CD4-positive, alpha-beta T cell (primary cell): ENCODE data around the gene RPS15. TPM values are rescaled to one million over a fixed set of nuclear protein-coding genes. Genes with fewer than 3 reads are reported as not detected.

Experiments
- ATAC-seq: fragments of 200-7000 bp; cut with Tn5 transposase; one replicate; pipeline ENCODE4 v1.10.0; 2022; ENCODE audit warnings: mild to moderate bottlenecking; ENCODE audit not compliant: poor library complexity
- CTCF ChIA-PET: fragments of 350-600 bp; sonication (Branson Sonifier 250); formaldehyde crosslinking; loops from one replicate; lab custom pipeline; 2021; ENCODE audit warnings: antibody characterized with exemption, inconsistent platforms; lab: Charles Lee
- POLR2A ChIA-PET: fragments of 350-600 bp; sonication (Branson Sonifier 250); formaldehyde crosslinking; loops from one replicate; lab custom pipeline; 2021; ENCODE audit warnings: antibody characterized with exemption, inconsistent platforms; lab: Charles Lee
- DNase-seq, 14 experiments: peaks; one replicate each; pipeline ENCODE4 v3.0.0-alpha.2; 2013 to 2020; ENCODE audit warnings: mixed read lengths in 2 of 14
- H3K27ac ChIP-seq, 2 donors: one replicate each; pipeline versions ENCODE4 v1.5.1 to v1.7.0; 2013; ENCODE audit warnings: low read length in 2 of 2, low read depth in 1 of 2, mild to moderate bottlenecking in 1 of 2
- H3K27me3 ChIP-seq, 2 experiments: 1 replicate in 1 of 2; 2 replicates in 1 of 2; pipeline versions ENCODE4 v1.6.1 to v1.7.0; 2013; ENCODE audit warnings: low read length in 2 of 2, control low read depth in 1 of 2, mild to moderate bottlenecking in 1 of 2, moderate library complexity in 1 of 2; ENCODE audit not compliant: insufficient read depth in 2 of 2, control insufficient read depth in 1 of 2
- H3K36me3 ChIP-seq: one replicate; pipeline ENCODE4 v1.6.1; 2013; ENCODE audit warnings: low read length, control low read depth; ENCODE audit not compliant: insufficient read depth
- H3K4me1 ChIP-seq: one replicate; pipeline ENCODE4 v1.6.1; 2013; ENCODE audit warnings: low read length, control low read depth; ENCODE audit not compliant: insufficient read depth
- H3K4me3 ChIP-seq: one replicate; pipeline ENCODE4 v1.5.1; 2013; ENCODE audit warnings: mild to moderate bottlenecking, low read length, moderate library complexity
- H3K9me3 ChIP-seq, 2 experiments: 1 replicate in 1 of 2; 2 replicates in 1 of 2; pipeline versions ENCODE4 v1.6.1 to v1.7.0; 2013; ENCODE audit warnings: low read length in 2 of 2, mild to moderate bottlenecking in 2 of 2, control low read depth in 1 of 2, moderate library complexity in 1 of 2; ENCODE audit not compliant: control insufficient read depth in 1 of 2, insufficient read depth in 1 of 2
- H3K27ac Mint-ChIP-seq: one replicate; pipeline ENCODE4 v1.8.0; 2020; ENCODE audit warnings: mixed read lengths
- H3K27me3 Mint-ChIP-seq: one replicate; pipeline ENCODE4 v1.8.0; 2021; ENCODE audit warnings: mixed read lengths
- H3K36me3 Mint-ChIP-seq: one replicate; pipeline ENCODE4 v1.8.0; 2021; ENCODE audit warnings: low read depth, mixed read lengths
- H3K4me1 Mint-ChIP-seq: one replicate; pipeline ENCODE4 v1.8.0; 2021; ENCODE audit warnings: low read depth, mixed read lengths
- H3K4me3 Mint-ChIP-seq: one replicate; pipeline ENCODE4 v1.8.0; 2020; ENCODE audit warnings: mild to moderate bottlenecking, mixed read lengths
- H3K9me3 Mint-ChIP-seq: one replicate; pipeline ENCODE4 v1.8.0; 2020; ENCODE audit warnings: mixed read lengths
- intact Hi-C, 2 experiments: fragments of 100-400 bp; cut with DNase I in 1 of 2; cut with micrococcal nuclease in 1 of 2; formaldehyde crosslinking; loops; one replicate each; pipeline versions ENCODE4 v1.15.1 to v1.9.0; 2023 to 2025; cut with DNase I, micrococcal nuclease
- total RNA-seq, 174 experiments: library from RNA in 2 of 174; stranded (reverse) in 2 of 174; gene quantifications; one replicate each; pipeline ENCODE4 v1.2.3 and lab custom pipeline; 2021 to 2026
- TF ChIP-seq, protein P1 (sequence below): fragments of 200-600 bp; IDR thresholded peaks from one replicate; pipeline ENCODE4 v1.8.0; 2022; ENCODE audit warnings: antibody characterized with exemption, mild to moderate bottlenecking

RPS15 gene
- total RNA-seq, 2 experiments from 2014 or later = 2,193 to 2,200 TPM

DNA sequence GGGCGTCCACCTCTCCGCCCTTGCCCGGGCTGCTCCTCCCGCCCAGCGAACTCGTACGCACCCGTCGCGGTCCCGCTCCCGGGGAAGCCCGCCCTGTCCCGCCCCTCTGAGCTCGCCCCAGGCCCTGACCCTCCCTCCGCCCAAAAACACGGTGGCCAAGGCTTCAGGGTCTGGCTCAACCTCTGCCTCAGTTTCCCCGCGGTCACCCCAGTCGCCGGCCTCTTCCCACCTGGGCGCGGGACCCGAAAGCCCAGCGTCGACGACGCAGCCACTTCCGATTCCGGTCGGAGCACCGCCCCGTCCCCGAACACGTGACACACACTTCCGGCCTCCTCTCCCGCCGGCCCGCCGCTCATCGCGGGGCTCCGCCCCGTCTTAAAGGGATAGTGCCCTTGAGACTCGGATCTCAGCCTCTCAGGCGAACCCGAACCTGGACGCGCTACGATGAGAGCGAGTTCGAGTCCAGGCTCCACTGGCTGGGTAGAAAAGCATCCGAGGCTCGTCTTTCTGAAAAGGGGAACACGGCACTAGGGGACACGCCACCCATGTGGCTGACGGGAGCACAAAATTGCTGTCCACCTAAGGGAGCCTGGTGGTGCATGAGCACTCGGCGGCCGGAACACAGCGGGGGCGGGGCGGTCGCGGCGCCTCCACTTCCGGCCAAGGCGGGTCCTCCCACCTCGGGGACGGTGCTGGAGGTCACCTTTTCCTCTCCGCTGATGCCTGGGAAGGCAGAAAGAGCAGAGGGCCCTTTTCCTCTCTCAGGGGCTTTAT, 40.9 kb downstream of the RPS15 start, which contains the start of gene C19orf25:
TSS of gene C19orf25 (minus strand) at position 282 of the 774 bp plus-strand sequence. CDS start 312 bp downstream, outside the sequence.
- ChIA-PET CTCF (no interaction called here), POLR2A (interaction anchor here (1.0 kb wide), 1 partner anchor 9 kb away, joined by 3 read pairs; no protein-coding TSS in a partner anchor)
- H3K27me3 Mint-ChIP-seq = no peaks in the 10 kb centered on the region
- peak within 1 kb of the TSS; percentile 96 for H3K4me3 Mint-ChIP-seq
- peaks cover 18% of the 10 kb centered on the region for H3K4me1 Mint-ChIP-seq
- Histone ChIP-seq H3K27me3 (no peaks in the 10 kb centered on the region), H3K9me3 (no peaks in the 10 kb centered on the region), H3K27ac (peak within 1 kb of the TSS; percentile 59 to 80), H3K4me3 (peak within 1 kb of the TSS; percentile 91), H3K36me3 (peaks cover 14% of the 10 kb centered on the region), H3K4me1 (peaks cover 23% of the 10 kb centered on the region)
- H3K36me3 Mint-ChIP-seq = peaks cover 11% of the 10 kb centered on the region
- TF ChIP-seq, protein P1, sequence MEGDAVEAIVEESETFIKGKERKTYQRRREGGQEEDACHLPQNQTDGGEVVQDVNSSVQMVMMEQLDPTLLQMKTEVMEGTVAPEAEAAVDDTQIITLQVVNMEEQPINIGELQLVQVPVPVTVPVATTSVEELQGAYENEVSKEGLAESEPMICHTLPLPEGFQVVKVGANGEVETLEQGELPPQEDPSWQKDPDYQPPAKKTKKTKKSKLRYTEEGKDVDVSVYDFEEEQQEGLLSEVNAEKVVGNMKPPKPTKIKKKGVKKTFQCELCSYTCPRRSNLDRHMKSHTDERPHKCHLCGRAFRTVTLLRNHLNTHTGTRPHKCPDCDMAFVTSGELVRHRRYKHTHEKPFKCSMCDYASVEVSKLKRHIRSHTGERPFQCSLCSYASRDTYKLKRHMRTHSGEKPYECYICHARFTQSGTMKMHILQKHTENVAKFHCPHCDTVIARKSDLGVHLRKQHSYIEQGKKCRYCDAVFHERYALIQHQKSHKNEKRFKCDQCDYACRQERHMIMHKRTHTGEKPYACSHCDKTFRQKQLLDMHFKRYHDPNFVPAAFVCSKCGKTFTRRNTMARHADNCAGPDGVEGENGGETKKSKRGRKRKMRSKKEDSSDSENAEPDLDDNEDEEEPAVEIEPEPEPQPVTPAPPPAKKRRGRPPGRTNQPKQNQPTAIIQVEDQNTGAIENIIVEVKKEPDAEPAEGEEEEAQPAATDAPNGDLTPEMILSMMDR = no peak
- DNase-seq (peak; percentile 82 to 95 (median 89)), ATAC-seq (peak; percentile 96)
- H3K9me3 Mint-ChIP-seq = no peaks in the 10 kb centered on the region
- intact Hi-C loops = loop anchor here (1.0 to 10.0 kb wide), 6 partner anchors 9 to 204 kb away; partner anchors contain the start of genes ADAMTSL5 (in 1 of the 2), FAM174C (in 1 of the 2), NDUFS7 (in 1 of the 2) and PCSK4 (in 1 of the 2)
- peak within 1 kb of the TSS; percentile 86 for H3K27ac Mint-ChIP-seq

GRCh38 chr19:1481224-1481892, 43.2 kb downstream of the RPS15 start:
- Histone ChIP-seq H3K4me1 (peaks cover 23% of the 10 kb centered on the region), H3K27me3 (no peaks in the 10 kb centered on the region), H3K36me3 (peaks cover 6% of the 10 kb centered on the region), H3K27ac (no peak overlapping the region), H3K9me3 (no peaks in the 10 kb centered on the region), H3K4me3 (no peak overlapping the region)
- ChIA-PET CTCF (no interaction called here), POLR2A (no interaction called here)
- no peak for ATAC-seq
- TF ChIP-seq, protein P1 = no peak
- H3K9me3 Mint-ChIP-seq = no peaks in the 10 kb centered on the region
- peaks cover 6% of the 10 kb centered on the region for H3K36me3 Mint-ChIP-seq
- no peaks in the 10 kb centered on the region for H3K27me3 Mint-ChIP-seq
- intact Hi-C loops = no loop called here
- peaks cover 18% of the 10 kb centered on the region for H3K4me1 Mint-ChIP-seq
- no peak for DNase-seq
- no peak overlapping the region for H3K4me3 Mint-ChIP-seq
- H3K27ac Mint-ChIP-seq = no peak overlapping the region

DNA sequence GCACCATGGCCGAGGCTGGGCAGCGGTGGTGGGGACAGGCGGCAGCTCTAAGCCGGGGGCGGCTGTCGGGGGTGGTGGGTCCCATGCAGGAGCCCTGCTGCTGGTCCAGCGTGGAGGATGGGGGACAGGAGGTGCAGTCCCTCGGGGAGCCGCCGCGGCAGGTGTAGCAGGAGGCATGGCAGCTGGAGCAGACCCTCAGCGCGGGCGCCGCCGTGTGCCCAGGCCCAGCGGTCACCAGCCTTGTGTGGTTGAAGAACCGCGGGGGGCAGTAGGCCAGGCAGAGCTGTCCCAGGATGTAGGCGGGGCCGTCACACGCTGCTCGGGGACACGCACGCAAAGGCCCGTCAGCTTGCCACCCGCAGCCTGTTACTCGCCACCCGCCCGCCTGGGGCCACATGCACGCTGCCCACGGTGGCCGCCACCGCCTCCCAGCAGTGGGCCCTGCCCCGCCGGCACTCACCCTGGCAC, 43.7 kb downstream of the RPS15 start:
- no peak overlapping the region for H3K27ac ChIP-seq
- H3K4me1 Mint-ChIP-seq = peaks cover 18% of the 10 kb centered on the region

More for the DNA sequence above, 43.7 kb downstream of the RPS15 start:
- ChIA-PET POLR2A (no interaction called here), CTCF (no interaction called here)
- DNase-seq (no peak), ATAC-seq (no peak)
- H3K27me3 Mint-ChIP-seq = no peaks in the 10 kb centered on the region
- Histone ChIP-seq H3K4me3 (no peak overlapping the region), H3K36me3 (peaks cover 6% of the 10 kb centered on the region), H3K27me3 (no peaks in the 10 kb centered on the region), H3K9me3 (no peaks in the 10 kb centered on the region), H3K4me1 (peaks cover 23% of the 10 kb centered on the region)
- no peak overlapping the region for H3K27ac Mint-ChIP-seq
- TF ChIP-seq, protein P1 = no peak
- H3K9me3 Mint-ChIP-seq = no peaks in the 10 kb centered on the region
- intact Hi-C loops = no loop called here
- H3K36me3 Mint-ChIP-seq = peaks cover 6% of the 10 kb centered on the region
- H3K4me3 Mint-ChIP-seq = no peak overlapping the region
